ENCODE results near the gene PC.

DNA sequence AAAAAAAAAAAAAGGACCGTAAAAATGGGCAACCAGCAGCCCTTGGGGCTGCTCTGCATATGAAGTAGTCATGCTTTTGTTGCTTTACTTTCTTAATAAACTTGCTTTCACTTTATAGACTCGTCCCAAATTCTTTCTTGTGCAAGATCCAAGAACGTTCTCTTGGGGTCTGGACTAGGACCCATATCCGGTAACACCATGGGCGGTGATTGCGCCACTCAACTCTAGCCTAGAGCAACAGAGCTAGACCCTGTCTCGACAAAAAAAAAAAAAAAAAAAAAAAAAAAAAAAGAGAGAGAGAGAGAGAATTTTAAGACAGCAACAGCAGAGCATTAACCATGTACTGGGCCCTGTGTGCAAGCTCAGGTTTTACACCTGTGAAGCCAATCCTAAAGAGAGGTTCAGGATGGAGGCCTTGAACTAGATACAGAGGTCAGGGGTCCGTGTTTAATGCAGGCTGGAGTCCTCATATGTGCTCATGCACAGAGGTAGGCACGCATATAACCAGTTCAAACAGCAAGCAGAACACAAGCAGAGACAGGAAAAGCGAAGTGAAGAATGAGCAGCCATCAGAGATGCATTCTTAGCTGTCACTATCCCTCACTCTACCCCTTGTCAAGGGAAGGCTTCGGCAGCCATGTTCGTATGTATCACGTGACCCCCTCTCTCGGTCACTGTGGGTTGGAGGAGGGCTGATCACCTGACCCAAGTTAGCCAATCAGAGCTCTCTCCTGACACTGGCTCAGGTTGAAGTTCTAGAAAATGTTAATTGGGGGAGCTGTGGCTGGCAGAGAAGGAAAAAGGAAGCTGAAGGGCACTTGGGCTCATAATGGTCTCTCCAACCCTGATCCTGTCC lies 48.1 kb upstream of the PC start:
- TF ChIP-seq POLR2A (IDR thresholded peaks at IDR 0.05; ENCODE audit: low read depth, low read length) = no peak
- TF ChIP-seq TAF1 (IDR thresholded peaks at IDR 0.05; ENCODE audit: low read depth, low read length) = no peak
- TF ChIP-seq POLR2AphosphoS5 (IDR thresholded peaks at IDR 0.05; ENCODE audit: low read depth, low read length) = no peak

Measured in GM12891 (cell line).